ENCODE results near the gene SMC1B.

Gene SMC1B

GRCh38 chr22:45308957-45309421 lies 104.4 kb downstream of the SMC1B start:
- peak overlapping the region; percentile 26 for H2BK120ac ChIP-seq (ENCODE audit: insufficient read depth, low read length, poor library complexity)
- H4K12ac ChIP-seq (ENCODE audit: low read depth, low read length) = peak overlapping the region; percentile 5
- H3K4ac ChIP-seq (ENCODE audit: low read depth, low read length) = no peak overlapping the region
- peak overlapping the region; percentile 73 for H4K8ac ChIP-seq (ENCODE audit: low read depth, low read length)
- peaks cover 17% of the 10 kb centered on the region for H3K79me2 ChIP-seq (ENCODE audit: control insufficient read depth, insufficient read depth, low read length, poor library complexity)
- peak overlapping the region; percentile 64 for H2AFZ ChIP-seq (ENCODE audit: insufficient read depth, low read length, poor library complexity)
- H3K18ac ChIP-seq (ENCODE audit: low read length) = peak overlapping the region; percentile 52
- H2BK5ac ChIP-seq (ENCODE audit: low read depth, low read length, poor library complexity) = no peak overlapping the region
- H3K4me3 ChIP-seq (ENCODE audit: low read depth, low read length) = peak overlapping the region; percentile 51
- H3K79me1 ChIP-seq (ENCODE audit: low read length) = peaks cover 14% of the 10 kb centered on the region
- no peak for DNase-seq
- H3K4me2 ChIP-seq (ENCODE audit: low read length) = peak overlapping the region; percentile 78
- WGBS (ENCODE audit: extremely low coverage, insufficient coverage, insufficient read length) = no CpG with 5 or more reads among the region's 25 CpGs
- H3K27ac ChIP-seq (ENCODE audit: low read depth, low read length) = peak overlapping the region; percentile 19
- H2BK12ac ChIP-seq (ENCODE audit: low read length) = peak overlapping the region; percentile 47
- peak overlapping the region; percentile 75 for H3K14ac ChIP-seq (ENCODE audit: low read length)
- H3K4me1 ChIP-seq (ENCODE audit: control insufficient read depth in 1 of 2, insufficient read depth in 2 of 2, low read length in 2 of 2) = peaks cover 20 to 28% of the 10 kb centered on the region in 2 experiments
- peak overlapping the region; percentile 79 for H4K91ac ChIP-seq (ENCODE audit: low read depth, low read length)
- H3K9ac ChIP-seq (ENCODE audit: low read length) = peak overlapping the region; percentile 14
- H3K9me3 ChIP-seq (ENCODE audit: insufficient read depth, low read depth, low read length) = peaks cover 3% of the 10 kb centered on the region
- H3K36me3 ChIP-seq (ENCODE audit: control insufficient read depth in 1 of 2, insufficient read depth in 2 of 2, low read length in 2 of 2) = no peaks in the 10 kb centered on the region
- H3K27me3 ChIP-seq (ENCODE audit: insufficient read depth, low read length) = no peaks in the 10 kb centered on the region
- H2AK5ac ChIP-seq (ENCODE audit: low read length) = peak overlapping the region; percentile 56
- H3K23ac ChIP-seq (ENCODE audit: low read length) = no peak overlapping the region

DNA sequence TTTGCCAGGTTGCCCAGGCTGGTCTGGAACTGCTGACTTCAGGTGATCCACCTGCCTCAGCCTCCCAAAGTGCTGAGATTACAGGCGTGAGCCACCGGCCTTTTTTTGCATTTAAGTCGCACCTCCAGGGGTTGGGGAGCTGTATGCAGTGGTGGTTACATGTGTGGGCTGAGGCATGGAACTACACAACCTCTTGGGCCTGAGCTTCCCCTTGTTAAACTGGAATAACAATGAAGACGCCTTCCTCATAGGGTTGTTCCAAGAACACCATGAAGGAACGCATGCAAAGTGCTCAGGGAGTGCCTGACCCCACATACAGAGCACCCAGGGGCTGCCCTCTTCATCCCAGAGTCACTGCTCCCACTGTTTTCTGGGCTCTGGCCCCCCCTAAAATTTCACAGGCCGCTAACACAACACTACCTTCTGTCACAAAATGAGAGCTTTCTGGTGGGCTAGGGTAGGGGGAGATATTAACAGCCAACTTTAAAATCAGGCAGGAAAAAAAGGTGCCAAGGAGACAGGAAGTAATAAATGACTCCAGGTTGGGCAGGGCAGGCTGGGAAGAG lies 104.9 kb downstream of the SMC1B start:
- WGBS (ENCODE audit: extremely low coverage, insufficient coverage, insufficient read length) = no CpG with 5 or more reads among the region's 6 CpGs
- H3K4ac ChIP-seq (ENCODE audit: low read depth, low read length) = no peak overlapping the region
- peak overlapping the region; percentile 73 for H4K8ac ChIP-seq (ENCODE audit: low read depth, low read length)
- no peak overlapping the region for H2BK120ac ChIP-seq (ENCODE audit: insufficient read depth, low read length, poor library complexity)
- H3K4me2 ChIP-seq (ENCODE audit: low read length) = no peak overlapping the region
- H3K27ac ChIP-seq (ENCODE audit: low read depth, low read length) = no peak overlapping the region
- H3K14ac ChIP-seq (ENCODE audit: low read length) = no peak overlapping the region
- H3K36me3 ChIP-seq (ENCODE audit: control insufficient read depth in 1 of 2, insufficient read depth in 2 of 2, low read length in 2 of 2) = no peaks in the 10 kb centered on the region
- H3K9ac ChIP-seq (ENCODE audit: low read length) = no peak overlapping the region
- no peaks in the 10 kb centered on the region for H3K27me3 ChIP-seq (ENCODE audit: insufficient read depth, low read length)
- H2BK12ac ChIP-seq (ENCODE audit: low read length) = no peak overlapping the region
- no peak overlapping the region for H2AK5ac ChIP-seq (ENCODE audit: low read length)
- no peak overlapping the region for H3K18ac ChIP-seq (ENCODE audit: low read length)
- H3K79me2 ChIP-seq (ENCODE audit: control insufficient read depth, insufficient read depth, low read length, poor library complexity) = peaks cover 15% of the 10 kb centered on the region
- H2BK5ac ChIP-seq (ENCODE audit: low read depth, low read length, poor library complexity) = no peak overlapping the region
- H4K91ac ChIP-seq (ENCODE audit: low read depth, low read length) = peak overlapping the region; percentile 79
- H3K4me1 ChIP-seq (ENCODE audit: control insufficient read depth in 1 of 2, insufficient read depth in 2 of 2, low read length in 2 of 2) = peaks cover 19 to 27% of the 10 kb centered on the region in 2 experiments
- no peak for DNase-seq
- H3K23ac ChIP-seq (ENCODE audit: low read length) = no peak overlapping the region
- H3K79me1 ChIP-seq (ENCODE audit: low read length) = peaks cover 14% of the 10 kb centered on the region
- peak overlapping the region; percentile 11 for H4K12ac ChIP-seq (ENCODE audit: low read depth, low read length)
- peak overlapping the region; percentile 64 for H2AFZ ChIP-seq (ENCODE audit: insufficient read depth, low read length, poor library complexity)
- H3K9me3 ChIP-seq (ENCODE audit: insufficient read depth, low read depth, low read length) = peaks cover 3% of the 10 kb centered on the region
- peak overlapping the region; percentile 34 for H3K4me3 ChIP-seq (ENCODE audit: low read depth, low read length)

DNA sequence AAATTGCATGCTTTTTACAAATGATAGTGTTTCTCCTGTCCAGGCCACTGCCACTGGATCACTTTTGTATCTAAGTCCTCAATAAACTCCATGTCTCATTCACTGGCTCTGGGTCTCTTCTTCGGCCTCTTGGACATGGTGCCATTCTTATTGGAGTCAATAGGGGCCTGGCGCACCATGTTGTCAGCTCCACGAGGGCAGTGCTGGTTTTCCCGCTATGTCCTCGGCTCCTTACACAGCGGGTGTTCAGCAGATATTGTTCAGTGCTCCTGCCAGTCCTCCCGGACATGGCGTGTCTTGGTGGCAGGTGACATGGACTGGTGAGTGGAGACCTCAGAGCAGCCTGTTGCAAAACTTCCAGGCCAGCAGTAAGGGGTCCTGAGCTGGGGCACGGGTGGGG lies 107.3 kb downstream of the SMC1B start:
- peaks cover 1% of the 10 kb centered on the region for H3K9me3 ChIP-seq (ENCODE audit: insufficient read depth, low read depth, low read length)
- H3K4me1 ChIP-seq (ENCODE audit: control insufficient read depth in 1 of 2, insufficient read depth in 2 of 2, low read length in 2 of 2) = peaks cover 10 to 14% of the 10 kb centered on the region in 2 experiments
- H2BK120ac ChIP-seq (ENCODE audit: insufficient read depth, low read length, poor library complexity) = no peak overlapping the region
- H3K4ac ChIP-seq (ENCODE audit: low read depth, low read length) = no peak overlapping the region
- H3K4me2 ChIP-seq (ENCODE audit: low read length) = no peak overlapping the region
- DNase-seq = no peak
- H3K27me3 ChIP-seq (ENCODE audit: insufficient read depth, low read length) = no peaks in the 10 kb centered on the region
- no peak overlapping the region for H2BK5ac ChIP-seq (ENCODE audit: low read depth, low read length, poor library complexity)
- H3K27ac ChIP-seq (ENCODE audit: low read depth, low read length) = no peak overlapping the region
- H3K18ac ChIP-seq (ENCODE audit: low read length) = no peak overlapping the region
- H3K9ac ChIP-seq (ENCODE audit: low read length) = no peak overlapping the region
- no peak overlapping the region for H2AFZ ChIP-seq (ENCODE audit: insufficient read depth, low read length, poor library complexity)
- H3K36me3 ChIP-seq (ENCODE audit: control insufficient read depth in 1 of 2, insufficient read depth in 2 of 2, low read length in 2 of 2) = no peaks in the 10 kb centered on the region
- H2AK5ac ChIP-seq (ENCODE audit: low read length) = no peak overlapping the region
- peaks cover 12% of the 10 kb centered on the region for H3K79me2 ChIP-seq (ENCODE audit: control insufficient read depth, insufficient read depth, low read length, poor library complexity)
- peaks cover 14% of the 10 kb centered on the region for H3K79me1 ChIP-seq (ENCODE audit: low read length)
- H3K14ac ChIP-seq (ENCODE audit: low read length) = no peak overlapping the region
- no peak overlapping the region for H3K23ac ChIP-seq (ENCODE audit: low read length)
- H4K91ac ChIP-seq (ENCODE audit: low read depth, low read length) = no peak overlapping the region
- WGBS (ENCODE audit: extremely low coverage, insufficient coverage, insufficient read length) = no CpG with 5 or more reads among the region's 9 CpGs
- H2BK12ac ChIP-seq (ENCODE audit: low read length) = no peak overlapping the region
- no peak overlapping the region for H4K8ac ChIP-seq (ENCODE audit: low read depth, low read length)
- no peak overlapping the region for H4K12ac ChIP-seq (ENCODE audit: low read depth, low read length)
- no peak overlapping the region for H3K4me3 ChIP-seq (ENCODE audit: low read depth, low read length)

DNA sequence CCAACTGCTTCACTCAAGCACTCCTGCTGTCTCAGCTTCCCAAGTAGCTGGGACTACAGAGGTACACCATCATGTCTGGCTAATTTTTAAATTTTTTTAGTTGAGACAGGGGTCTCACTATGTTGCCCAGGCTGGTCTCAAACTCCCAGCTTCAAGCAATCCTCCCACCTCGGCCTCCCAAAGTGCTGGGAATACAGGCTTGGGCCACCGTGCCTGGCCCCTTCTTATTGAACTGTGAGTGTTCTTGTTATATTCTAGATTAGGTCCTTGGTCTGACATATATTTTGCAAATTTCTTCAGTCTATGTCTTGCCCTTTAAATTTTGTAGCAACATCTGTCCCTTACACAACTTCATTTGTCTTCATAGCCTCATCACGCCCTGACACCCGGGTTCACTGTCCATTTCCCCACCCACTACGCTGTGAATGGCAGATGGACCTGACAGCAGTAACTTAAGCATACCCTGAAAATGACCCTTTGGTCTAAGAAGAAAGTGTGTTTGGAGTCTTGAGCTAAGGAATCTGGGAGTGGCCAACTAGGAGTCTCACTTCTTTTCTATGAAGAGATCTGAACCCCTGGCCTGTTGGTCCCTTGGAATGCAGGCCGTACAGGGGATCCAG lies 107.8 kb downstream of the SMC1B start:
- no peak overlapping the region for H4K8ac ChIP-seq (ENCODE audit: low read depth, low read length)
- H3K4ac ChIP-seq (ENCODE audit: low read depth, low read length) = no peak overlapping the region
- DNase-seq = no peak
- H3K4me1 ChIP-seq (ENCODE audit: control insufficient read depth in 1 of 2, insufficient read depth in 2 of 2, low read length in 2 of 2) = peaks cover 6 to 8% of the 10 kb centered on the region in 2 experiments
- H3K79me1 ChIP-seq (ENCODE audit: low read length) = peaks cover 14% of the 10 kb centered on the region
- H2BK5ac ChIP-seq (ENCODE audit: low read depth, low read length, poor library complexity) = no peak overlapping the region
- WGBS (ENCODE audit: extremely low coverage, insufficient coverage, insufficient read length) = no CpG with 5 or more reads among the region's 6 CpGs
- H3K27me3 ChIP-seq (ENCODE audit: insufficient read depth, low read length) = no peaks in the 10 kb centered on the region
- no peak overlapping the region for H2AK5ac ChIP-seq (ENCODE audit: low read length)
- H4K91ac ChIP-seq (ENCODE audit: low read depth, low read length) = no peak overlapping the region
- H4K12ac ChIP-seq (ENCODE audit: low read depth, low read length) = no peak overlapping the region
- no peak overlapping the region for H3K4me3 ChIP-seq (ENCODE audit: low read depth, low read length)
- no peak overlapping the region for H3K18ac ChIP-seq (ENCODE audit: low read length)
- no peak overlapping the region for H2AFZ ChIP-seq (ENCODE audit: insufficient read depth, low read length, poor library complexity)
- H3K9ac ChIP-seq (ENCODE audit: low read length) = no peak overlapping the region
- peaks cover 1% of the 10 kb centered on the region for H3K9me3 ChIP-seq (ENCODE audit: insufficient read depth, low read depth, low read length)
- no peak overlapping the region for H3K14ac ChIP-seq (ENCODE audit: low read length)
- H3K4me2 ChIP-seq (ENCODE audit: low read length) = no peak overlapping the region
- H3K36me3 ChIP-seq (ENCODE audit: control insufficient read depth in 1 of 2, insufficient read depth in 2 of 2, low read length in 2 of 2) = no peaks in the 10 kb centered on the region
- peaks cover 8% of the 10 kb centered on the region for H3K79me2 ChIP-seq (ENCODE audit: control insufficient read depth, insufficient read depth, low read length, poor library complexity)
- H3K23ac ChIP-seq (ENCODE audit: low read length) = no peak overlapping the region
- H2BK120ac ChIP-seq (ENCODE audit: insufficient read depth, low read length, poor library complexity) = no peak overlapping the region
- no peak overlapping the region for H2BK12ac ChIP-seq (ENCODE audit: low read length)
- no peak overlapping the region for H3K27ac ChIP-seq (ENCODE audit: low read depth, low read length)

All from trophoblast cell (in vitro differentiated cells and primary cell).